Upper lobe of right lung (tissue), 1 donor: ENCODE measurements around the gene BAHCC1. TPM values are rescaled to one million over a fixed set of nuclear protein-coding genes. Genes with fewer than 3 reads are reported as not detected.

ENCODE experiments used
- ATAC-seq: fragments of 200-7000 bp; cut with Tn5 transposase; one replicate; pipeline ENCODE4 v1.9.1; 2020; ENCODE audit warnings: mild to moderate bottlenecking, moderate library complexity
- DNase-seq: peaks from one replicate; pipeline ENCODE4 v3.0.0-alpha.2; 2020
- H3K27ac ChIP-seq: fragments of 200-600 bp; one replicate; pipeline ENCODE4 v1.8.0; 2022
- H3K27me3 ChIP-seq: fragments of 200-600 bp; one replicate; pipeline ENCODE4 v1.8.0; 2022; ENCODE audit warnings: mild to moderate bottlenecking
- H3K36me3 ChIP-seq: fragments of 200-600 bp; one replicate; pipeline ENCODE4 v1.8.0; 2022
- H3K4me1 ChIP-seq: fragments of 200-600 bp; one replicate; pipeline ENCODE4 v1.8.0; 2022
- H3K4me3 ChIP-seq: fragments of 200-600 bp; one replicate; pipeline ENCODE4 v1.8.0; 2022; ENCODE audit warnings: mild to moderate bottlenecking
- H3K9me3 ChIP-seq: fragments of 200-600 bp; one replicate; pipeline ENCODE4 v1.8.0; 2022
- CTCF ChIP-seq: fragments of 200-600 bp; IDR thresholded peaks from one replicate; pipeline ENCODE4 v1.8.0; 2022; ENCODE audit warnings: antibody characterized with exemption
- intact Hi-C: fragments of 100-400 bp; cut with DNase I; formaldehyde crosslinking; loops from one replicate; pipeline ENCODE4 v1.11.0; 2022
- total RNA-seq: library from RNA; stranded (reverse); fragmentation: NEBNext Ultra II Directional; extraction: Animal tissue kit (Norgen Biotek cat#: 25700); gene quantifications from one replicate; pipeline ENCODE4 v1.2.1, GENCODE V29; 2021
- donor health status: DM: no; HTN: yes; CAD: no; lungs with severe emphysema.

Gene BAHCC1
- total RNA-seq, 1 donor from 2014 or later: 23.3 TPM

- Histone ChIP-seq H3K9me3 (no peaks in the 10 kb centered on the region), H3K27me3 (no peaks in the 10 kb centered on the region), H3K36me3 (no peaks in the 10 kb centered on the region), H3K4me1 (peaks cover 18% of the 10 kb centered on the region), H3K27ac (no peak overlapping the region), H3K4me3 (peak overlapping the region; percentile 49)
- TF ChIP-seq CTCF: no peak
- DNase-seq: peak; percentile 83
- ATAC-seq: peak; percentile 75
- intact Hi-C loops: loop anchor here (5.0 to 10.0 kb wide), 2 partner anchors 79 to 226 kb away; no protein-coding TSS in a partner anchor
Observed at GRCh38 chr17:81481073-81481799, 86.0 kb downstream of the BAHCC1 start.

GRCh38 chr17:81481815-81482505 is 86.7 kb downstream of the BAHCC1 start:
- ATAC-seq (no peak), DNase-seq (no peak)
- Histone ChIP-seq H3K27ac (no peak overlapping the region), H3K9me3 (no peaks in the 10 kb centered on the region), H3K36me3 (no peaks in the 10 kb centered on the region), H3K4me3 (peak overlapping the region; percentile 49), H3K4me1 (peaks cover 18% of the 10 kb centered on the region), H3K27me3 (no peaks in the 10 kb centered on the region)
- intact Hi-C loops: loop anchor here (5.0 to 10.0 kb wide), 2 partner anchors 80 to 227 kb away; no protein-coding TSS in a partner anchor
- TF ChIP-seq CTCF: no peak

DNA sequence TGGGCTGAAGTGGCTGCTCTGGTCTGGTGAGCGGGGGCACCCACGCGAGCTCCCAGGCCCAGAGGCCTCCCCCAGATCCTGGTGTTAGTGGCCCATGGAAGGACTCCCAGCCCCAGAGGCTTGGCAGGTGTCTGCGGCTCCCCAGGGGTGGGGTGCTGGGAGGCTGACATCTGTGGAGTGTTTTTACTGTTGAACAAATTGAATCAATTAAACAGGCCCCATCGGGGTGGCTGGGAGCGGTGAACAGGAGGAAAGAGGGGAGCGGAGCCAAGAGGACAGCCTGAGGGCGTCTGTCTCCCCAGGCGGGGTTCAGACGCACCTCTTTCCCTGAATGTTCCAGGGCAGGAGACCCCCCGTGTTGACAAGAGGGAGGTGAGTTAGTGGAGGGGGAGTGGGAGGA is 87.4 kb downstream of the BAHCC1 start:
- H3K4me3 ChIP-seq: no peak overlapping the region
- intact Hi-C loops: loop anchor here (5.0 to 10.0 kb wide), 2 partner anchors 80 to 228 kb away; no protein-coding TSS in a partner anchor
- DNase-seq (no peak), ATAC-seq (no peak)
- H3K36me3 ChIP-seq: no peaks in the 10 kb centered on the region
- H3K4me1 ChIP-seq: peaks cover 18% of the 10 kb centered on the region
- H3K27me3 ChIP-seq: no peaks in the 10 kb centered on the region
- no peak overlapping the region for H3K27ac ChIP-seq
- H3K9me3 ChIP-seq: no peaks in the 10 kb centered on the region
- no peak for TF ChIP-seq CTCF

DNA sequence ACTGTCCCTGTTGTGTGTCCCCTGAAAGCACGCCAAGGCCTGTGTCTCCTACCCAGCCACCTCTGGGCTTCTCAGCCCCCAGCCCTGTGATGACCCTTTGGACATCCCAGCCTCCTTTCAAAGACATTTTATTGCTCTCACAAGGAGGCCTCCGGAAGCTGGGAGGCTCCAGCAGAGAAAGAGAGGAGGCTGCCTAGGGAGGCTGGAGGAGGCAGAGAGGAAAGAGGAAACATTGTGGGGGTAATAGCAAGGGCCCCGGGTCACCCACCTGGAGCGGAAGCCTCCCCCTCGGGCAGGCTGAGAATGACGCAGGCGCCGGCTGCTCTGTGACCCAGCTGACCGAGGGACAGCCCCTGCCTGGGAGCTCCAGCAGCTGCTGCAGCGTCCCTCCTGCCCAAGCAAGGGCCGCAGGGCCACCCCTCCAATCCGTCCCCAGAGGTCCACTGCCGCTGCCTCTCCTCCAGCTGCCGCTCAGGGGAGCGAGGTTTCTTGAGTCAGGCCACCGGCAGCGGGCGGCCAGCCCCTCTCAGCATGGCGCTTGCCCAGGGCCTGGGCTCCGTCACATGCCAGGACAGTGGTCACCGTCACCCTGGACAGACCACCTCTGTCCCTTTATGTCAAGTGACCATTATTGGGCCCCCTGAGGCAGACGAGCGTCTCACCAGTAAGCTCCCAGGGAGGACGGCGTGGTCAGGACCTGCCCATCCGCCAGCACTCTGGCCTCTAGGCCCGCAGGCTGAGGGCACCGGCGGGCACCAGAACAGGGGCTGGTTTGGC is 88.0 kb downstream of the BAHCC1 start:
- no peak for DNase-seq

More for the DNA sequence above, 88.0 kb downstream of the BAHCC1 start:
- no peak overlapping the region for H3K27ac ChIP-seq
- no peaks in the 10 kb centered on the region for H3K27me3 ChIP-seq
- H3K4me3 ChIP-seq: peak overlapping the region; percentile 39
- peaks cover 19% of the 10 kb centered on the region for H3K4me1 ChIP-seq
- no peaks in the 10 kb centered on the region for H3K9me3 ChIP-seq
- no peaks in the 10 kb centered on the region for H3K36me3 ChIP-seq
- intact Hi-C loops: loop anchor here (5.0 to 10.0 kb wide), 2 partner anchors 81 to 228 kb away; no protein-coding TSS in a partner anchor
- no peak for ATAC-seq
- no peak for TF ChIP-seq CTCF
